ENCODE results near the gene CHP2.

CHP2 gene

DNA sequence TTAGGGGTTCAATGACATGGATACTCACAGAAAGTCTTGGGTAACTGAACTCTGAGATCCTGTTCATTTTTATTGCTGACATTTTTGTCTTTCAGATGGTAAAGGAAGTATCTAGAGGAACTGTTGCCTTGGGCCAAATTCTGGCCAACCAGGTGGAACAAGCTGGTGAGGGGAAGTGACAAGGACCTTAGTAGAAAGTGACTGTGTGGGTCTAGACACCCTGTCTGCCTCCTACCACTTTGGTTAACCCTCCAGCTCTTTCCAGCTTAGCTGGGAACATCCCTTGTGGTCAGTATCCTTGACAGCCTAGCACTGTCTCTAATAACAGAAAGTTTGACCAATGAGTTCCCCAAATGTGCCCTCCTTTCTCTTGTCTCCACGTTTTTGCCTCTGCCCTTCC, 52.2 kb downstream of the CHP2 start:
- DNase-seq (peak; percentile 70), ATAC-seq (replicated peaks) (peak; percentile 94 to 95)
- Mint-ChIP-seq H3K4me3 (peak overlapping the region; percentile 11 to 30), H3K27me3 (peaks cover 0 to 3% of the 10 kb centered on the region in 2 donors), H3K36me3 (no peaks in the 10 kb centered on the region), H3K9me3 (no peaks in the 10 kb centered on the region), H3K4me1 (peaks cover 22 to 39% of the 10 kb centered on the region in 2 donors), H3K27ac (peak overlapping the region; percentile 83)
